Stimulated activated CD8-positive, alpha-beta memory T cell treated with anti-CD3 and anti-CD28 coated beads, Interleukin-7, amount 100 ng/mL, for 48 hours (primary cell): ENCODE data around the gene SLC35E1.

Source experiments
- DNase-seq, 2 donors: peaks; one replicate each; pipeline ENCODE4 v3.0.0-alpha.2; 2020; ENCODE audit warnings: low read depth in 1 of 2; ENCODE audit errors: extremely low read depth in 1 of 2

SLC35E1 gene

GRCh38 chr19:16572332-16573211, at the start of gene SLC35E1:
SLC35E1 (minus strand) TSS chr19:16572415; CDS start chr19:16572364, 51 bp downstream.
- DNase-seq, result peak; percentile 86 to 89

- DNase-seq, result no peak
These were observed 49.1 kb upstream of the SLC35E1 start for GRCh38 chr19:16621165-16621800.

- DNase-seq, result no peak
These were observed 48.4 kb upstream of the SLC35E1 start for GRCh38 chr19:16620584-16620983.

- no peak for DNase-seq
These were observed 47.8 kb upstream of the SLC35E1 start for GRCh38 chr19:16620018-16620417.

GRCh38 chr19:16619457-16619856, 47.2 kb upstream of the SLC35E1 start:
- DNase-seq, result no peak

GRCh38 chr19:16618248-16618647, 46.0 kb upstream of the SLC35E1 start:
- DNase-seq, result no peak

GRCh38 chr19:16615808-16616207, 43.6 kb upstream of the SLC35E1 start:
- no peak for DNase-seq

GRCh38 chr19:16614941-16615340, 42.7 kb upstream of the SLC35E1 start:
- no peak for DNase-seq

- no peak for DNase-seq
These were observed 41.6 kb upstream of the SLC35E1 start for GRCh38 chr19:16613841-16614240.

GRCh38 chr19:16612636-16613035, 40.4 kb upstream of the SLC35E1 start:
- no peak for DNase-seq

- DNase-seq, result no peak
These were observed 38.9 kb upstream of the SLC35E1 start for GRCh38 chr19:16611121-16611520.

- no peak for DNase-seq
These were observed 37.4 kb upstream of the SLC35E1 start for GRCh38 chr19:16609511-16610200.

GRCh38 chr19:16608290-16608739, 36.1 kb upstream of the SLC35E1 start:
- DNase-seq, result no peak

- no peak for DNase-seq
These were observed 35.6 kb upstream of the SLC35E1 start for GRCh38 chr19:16607819-16608218.

GRCh38 chr19:16605553-16605994, 33.4 kb upstream of the SLC35E1 start:
- DNase-seq, result no peak

GRCh38 chr19:16605115-16605514, 32.9 kb upstream of the SLC35E1 start:
- DNase-seq, result no peak

- DNase-seq, result no peak
These were observed 32.4 kb upstream of the SLC35E1 start for GRCh38 chr19:16604615-16605014.

GRCh38 chr19:16603090-16603489, 30.9 kb upstream of the SLC35E1 start:
- DNase-seq, result no peak

- DNase-seq, result no peak
These were observed 29.3 kb upstream of the SLC35E1 start for GRCh38 chr19:16601378-16602052.

GRCh38 chr19:16600824-16601223, 28.6 kb upstream of the SLC35E1 start:
- DNase-seq, result no peak
